HepG2 (cell line): ENCODE data around the gene MMP26. TPM values are rescaled to one million over a fixed set of nuclear protein-coding genes. Genes with fewer than 3 reads are reported as not detected.

Source experiments
- ATAC-seq: fragments of 200-7000 bp; cut with Tn5 transposase; 3 replicates; pipeline ENCODE4 v1.9.1; 2020; ENCODE audit warnings: mild to moderate bottlenecking, moderate library complexity
- BruUV-seq: library from RNA; stranded (reverse); fragments of 400-500 nt; replicated peaks from 2 replicates; lab custom pipeline; 2021; lab: Mats Ljungman, UMichigan
- CTCF ChIA-PET: fragments of 300-600 bp; formaldehyde crosslinking; extraction: SDS; loops from one replicate; lab custom pipeline; 2021; ENCODE audit warnings: low total read pairs, inconsistent platforms, low intra/inter-chr PET ratio; lab: Yijun Ruan, JAX
- POLR2A ChIA-PET: fragments of 350-600 bp; sonication (Branson Sonifier 250); formaldehyde crosslinking; loops from one replicate; lab custom pipeline; 2020; ENCODE audit warnings: antibody characterized with exemption, inconsistent platforms; lab: Yijun Ruan, JAX
- DNase-seq: peaks from one replicate; pipeline ENCODE4 v3.0.0-alpha.2; 2015; ENCODE audit warnings: low spot score
- FAIRE-seq: peaks from 3 replicates; lab custom pipeline; 2011; peaks lifted over from hg19 to GRCh38; lab: Jason Lieb, UNC
- H2AFZ ChIP-seq: one replicate; pipeline ENCODE4 v1.6.1; 2011; ENCODE audit warnings: low read length, inconsistent platforms
- H3K27ac ChIP-seq: fragments of 300-600 bp; 3 replicates; pipeline ENCODE4 v1.8.0; 2011; ENCODE audit warnings: mixed run types, mild to moderate bottlenecking, mixed read lengths, low read length, inconsistent platforms; ENCODE audit not compliant: insufficient read depth; ENCODE audit errors: extremely low read length
- H3K27me3 ChIP-seq, 2 experiments: fragments of 200-600 bp in 1 of 2; 2 replicates in 1 of 2; 3 replicates in 1 of 2; pipeline versions ENCODE4 v1.6.0 to v1.8.0; 2011; ENCODE audit warnings: low read length in 2 of 2, mild to moderate bottlenecking in 2 of 2, moderate library complexity in 2 of 2, inconsistent platforms in 1 of 2; ENCODE audit not compliant: insufficient read depth in 2 of 2, control insufficient read depth in 1 of 2
- H3K36me3 ChIP-seq, 2 experiments: fragments of 200-600 bp in 1 of 2; replicated peaks in 1 of 2; 2 replicates in 1 of 2; 3 replicates in 1 of 2; pipeline versions ENCODE4 v1.5.1 to v1.8.0; 2011; ENCODE audit warnings: low read length in 2 of 2, inconsistent platforms in 1 of 2; ENCODE audit not compliant: insufficient read depth in 2 of 2, control insufficient read depth in 1 of 2
- H3K4me1 ChIP-seq: 2 replicates; pipeline ENCODE4 v1.5.1; 2012; ENCODE audit warnings: low read length, inconsistent platforms; ENCODE audit not compliant: insufficient read depth
- H3K4me2 ChIP-seq: 2 replicates; pipeline ENCODE4 v1.6.0; 2011; ENCODE audit warnings: low read depth, low read length, inconsistent platforms
- H3K4me3 ChIP-seq, 3 experiments: fragments of 200-600 bp in 1 of 3; sonication (generic), shearing (Covaris generic) in 1 of 3; replicated peaks in 1 of 3; 2 replicates each; pipeline ENCODE4 v1.5.1; 2011 to 2016; ENCODE audit warnings: low read length in 3 of 3, inconsistent platforms in 2 of 3, low read depth in 2 of 3, mild to moderate bottlenecking in 2 of 3, control low read depth in 1 of 3, mixed read lengths in 1 of 3; ENCODE audit not compliant: insufficient read depth in 1 of 3
- H3K79me2 ChIP-seq: one replicate; pipeline ENCODE4 v1.6.1; 2011; ENCODE audit warnings: low read length, inconsistent platforms; ENCODE audit not compliant: insufficient read depth
- H3K9ac ChIP-seq: 2 replicates; pipeline ENCODE4 v1.6.0; 2011; ENCODE audit warnings: mild to moderate bottlenecking, low read depth, low read length, inconsistent platforms; ENCODE audit not compliant: insufficient read depth
- H3K9me3 ChIP-seq: 2 replicates; pipeline ENCODE4 v1.5.1; 2012; ENCODE audit warnings: mild to moderate bottlenecking, low read length
- H4K20me1 ChIP-seq: 2 replicates; pipeline ENCODE4 v1.6.0; 2011; ENCODE audit warnings: inconsistent platforms, mild to moderate bottlenecking, low read length, moderate library complexity; ENCODE audit not compliant: insufficient read depth
- ELK4 ChIP-seq: sonication (generic); formaldehyde crosslinking; IDR thresholded peaks from 2 replicates; pipeline ENCODE4 v1.9.0; 2021; ENCODE audit warnings: missing genetic modification reagents, borderline replicate concordance
- HOXA9 ChIP-seq: sonication (generic); formaldehyde crosslinking; IDR thresholded peaks from 2 replicates; pipeline ENCODE4 v1.8.1; 2022; ENCODE audit warnings: missing genetic modification reagents, mild to moderate bottlenecking, moderate library complexity, borderline replicate concordance
- KLF11 ChIP-seq: IDR thresholded peaks from 2 replicates; pipeline ENCODE4 v1.6.1; 2016; ENCODE audit warnings: missing compliant biosample characterization
- MLLT10 ChIP-seq: sonication (generic); formaldehyde crosslinking; IDR thresholded peaks from 2 replicates; pipeline ENCODE4 v1.4.0; 2020; ENCODE audit warnings: missing genetic modification reagents
- NFKB2 ChIP-seq: sonication (generic); formaldehyde crosslinking; IDR thresholded peaks from 2 replicates; pipeline ENCODE4 v1.4.0; 2020; ENCODE audit warnings: missing genetic modification reagents, borderline replicate concordance
- POGZ ChIP-seq: sonication (generic); formaldehyde crosslinking; IDR thresholded peaks from 2 replicates; pipeline ENCODE4 v1.4.0; 2020; ENCODE audit warnings: mild to moderate bottlenecking, missing genetic modification reagents
- PREB ChIP-seq: sonication (generic); formaldehyde crosslinking; IDR thresholded peaks from 2 replicates; pipeline ENCODE4 v1.4.0; 2020; ENCODE audit warnings: missing genetic modification reagents
- SALL1 ChIP-seq: sonication (generic); formaldehyde crosslinking; IDR thresholded peaks from 2 replicates; pipeline ENCODE4 v1.8.0; 2022; ENCODE audit warnings: mild to moderate bottlenecking, missing genetic modification reagents
- TCF7L2 ChIP-seq: IDR thresholded peaks from 2 replicates; pipeline ENCODE4 v1.6.1; 2011; ENCODE audit warnings: mild to moderate bottlenecking, low read depth, low read length, moderate library complexity
- ZNF20 ChIP-seq: sonication (generic); formaldehyde crosslinking; IDR thresholded peaks from 2 replicates; pipeline ENCODE4 v1.4.0; 2020; ENCODE audit warnings: mild to moderate bottlenecking, moderate library complexity, missing genetic modification reagents
- ZNF331 ChIP-seq: sonication (generic); formaldehyde crosslinking; IDR thresholded peaks from 2 replicates; pipeline ENCODE4 v1.4.0; 2020; ENCODE audit warnings: missing genetic modification reagents
- ZNF546 ChIP-seq: sonication (generic); formaldehyde crosslinking; conservative IDR thresholded peaks from 2 replicates; pipeline ENCODE4 v1.8.1; 2023; ENCODE audit warnings: mild to moderate bottlenecking, missing genetic modification reagents
- ZNF567 ChIP-seq: sonication (generic); formaldehyde crosslinking; IDR thresholded peaks from 2 replicates; pipeline ENCODE4 v1.8.1; 2023; ENCODE audit warnings: mild to moderate bottlenecking, missing genetic modification reagents, borderline replicate concordance
- ZNF7 ChIP-seq: IDR thresholded peaks from 2 replicates; pipeline ENCODE4 v1.6.1; 2016; ENCODE audit warnings: missing biosample characterization, missing genetic modification reagents
- ZNF747 ChIP-seq: sonication (generic); formaldehyde crosslinking; IDR thresholded peaks from 2 replicates; pipeline ENCODE4 v1.8.1; 2023; ENCODE audit warnings: missing genetic modification reagents, mild to moderate bottlenecking, borderline replicate concordance
- ZNF780A ChIP-seq: sonication (generic); formaldehyde crosslinking; IDR thresholded peaks from 2 replicates; pipeline ENCODE4 v1.8.0; 2022; ENCODE audit warnings: mild to moderate bottlenecking, missing genetic modification reagents, moderate library complexity
- ZNF83 ChIP-seq: sonication (generic); formaldehyde crosslinking; IDR thresholded peaks from 2 replicates; pipeline ENCODE4 v1.4.0; 2020; ENCODE audit warnings: missing genetic modification reagents, mild to moderate bottlenecking, borderline replicate concordance
- WGBS: methylation state at CpG from one replicate; pipeline ENCODE4 v1.1.6; 2017; ENCODE audit warnings: low lambda C conversion rate; 5-methylcytosine and 5-hydroxymethylcytosine counted together
- in situ Hi-C: cut with HindIII; loops from 2 replicates; pipeline ENCODE4 v1.10.0; 2017; ENCODE audit warnings: low pct_unique_long_range_greater_than_20kb; ENCODE audit not compliant: extremely low pct_ligation_motif_present
- intact Hi-C: fragments of 100-400 bp; cut with micrococcal nuclease; formaldehyde crosslinking; loops from one replicate; pipeline ENCODE4 v1.10.0; 2022; ENCODE audit not compliant: unreplicated experiment
- polyA plus RNA-seq, 8 experiments: library from polyadenylated mRNA; depleted of rRNA in 3 of 8; stranded (reverse) in 7 of 8; unstranded in 1 of 8; fragments of >200 nt; fragmentation: Illumina TruSeq in 4 of 8; extraction: Trizol in 4 of 8; gene quantifications; 2 replicates each; pipeline versions ENCODE4 v1.2.1 to v1.2.3, GENCODE V29; 2011 to 2016; ENCODE audit warnings: low read depth in 4 of 8, missing spikeins in 1 of 8, mixed read lengths in 1 of 8; ENCODE audit not compliant: insufficient read depth in 1 of 8
- total RNA-seq, 5 experiments: library from RNA; depleted of rRNA; stranded (reverse); fragments of >200 nt; fragmentation: Illumina TruSeq; extraction: Trizol; gene quantifications; 2 replicates each; pipeline ENCODE4 v1.2.3, GENCODE V29; 2016; ENCODE audit warnings: low read depth in 1 of 5

Gene MMP26
- total and polyA plus RNA-seq, 2 of the 13 experiments (the other 11 are each of a cell fraction or from before 2014, with no cell fraction given) = not detected

GRCh38 chr11:4699697-4700435 is 4.7 kb upstream of the MMP26 start:
- DNase-seq (no peak), FAIRE-seq (no peak), ATAC-seq (no peak)
- 1% methylated on average over 3 of the region's 3 CpGs for WGBS
- in situ Hi-C loops (no loop called here), intact Hi-C loops (no loop called here)
- no peak overlapping the region for H3K4me3 ChIP-seq
- H2AFZ ChIP-seq = no peak overlapping the region
- CTCF ChIA-PET = no interaction called here
- H3K4me2 ChIP-seq = no peak overlapping the region
- no peak overlapping the region for H3K27ac ChIP-seq
- POLR2A ChIA-PET = no interaction called here
- no peaks in the 10 kb centered on the region for H3K36me3 ChIP-seq
- TF ChIP-seq ZNF567 (no peak), ZNF7 (CRISPR knock-in tag) (no peak), MLLT10 (CRISPR knock-in tag) (no peak), ZNF780A (CRISPR knock-in tag) (no peak), ZNF546 (CRISPR knock-in tag) (no peak), POGZ (no peak), ZNF20 (CRISPR knock-in tag) (no peak), ZNF747 (CRISPR knock-in tag) (no peak), NFKB2 (CRISPR knock-in tag) (no peak), SALL1 (CRISPR knock-in tag) (no peak), ZNF331 (CRISPR knock-in tag) (no peak), HOXA9 (CRISPR knock-in tag) (no peak), ZNF83 (CRISPR knock-in tag) (no peak), PREB (no peak), KLF11 (no peak), TCF7L2 (no peak), ELK4 (CRISPR knock-in tag) (no peak)
- H3K79me2 ChIP-seq = no peaks in the 10 kb centered on the region
- peaks cover 0 to 4% of the 10 kb centered on the region in 2 experiments; a peak in 1 of 5 replicates for H3K27me3 ChIP-seq
- H3K4me1 ChIP-seq = no peaks in the 10 kb centered on the region
- H3K9me3 ChIP-seq = no peaks in the 10 kb centered on the region
- H3K9ac ChIP-seq = no peak overlapping the region
- no peaks in the 10 kb centered on the region for H4K20me1 ChIP-seq
- BruUV-seq = no TSS peak
